HG03097 (cell line): ENCODE measurements around the gene H6PD.

Source experiments
- ATAC-seq: cut with Tn5 transposase; IDR thresholded peaks from one replicate; pipeline ENCODE4 v1.9.1; 2021; ENCODE audit not compliant: unreplicated experiment, low FRiP score

H6PD gene

GRCh38 chr1:9251501-9251900 lies 16.9 kb downstream of the H6PD start:
- no peak for ATAC-seq

DNA sequence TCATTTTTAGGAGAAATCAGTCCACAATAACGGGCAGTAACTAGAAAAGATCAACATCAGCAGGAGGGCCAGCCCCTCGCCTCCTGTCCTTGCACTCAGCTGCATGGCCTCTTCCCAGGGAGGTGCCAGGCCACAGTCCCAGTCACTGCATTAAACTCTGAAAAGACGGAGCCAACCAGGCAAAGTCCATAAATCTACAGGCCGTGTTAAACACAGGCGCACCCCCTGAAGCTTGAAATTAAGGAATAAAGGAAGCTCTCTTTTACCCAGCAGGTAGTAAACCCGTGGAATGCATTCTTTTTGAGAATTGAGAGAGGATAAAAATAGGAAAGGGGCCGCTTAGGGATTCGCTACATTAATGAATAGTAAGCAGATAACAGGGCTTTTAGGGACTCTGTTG lies 18.4 kb downstream of the H6PD start:
- no peak for ATAC-seq

GRCh38 chr1:9253453-9254105 lies 19.0 kb downstream of the H6PD start:
- ATAC-seq: no peak

GRCh38 chr1:9256332-9256731 lies 21.8 kb downstream of the H6PD start:
- no peak for ATAC-seq

- no peak for ATAC-seq
Measured at GRCh38 chr1:9257851-9258250, 23.3 kb downstream of the H6PD start.

GRCh38 chr1:9258629-9259028 lies 24.1 kb downstream of the H6PD start:
- ATAC-seq: no peak

DNA sequence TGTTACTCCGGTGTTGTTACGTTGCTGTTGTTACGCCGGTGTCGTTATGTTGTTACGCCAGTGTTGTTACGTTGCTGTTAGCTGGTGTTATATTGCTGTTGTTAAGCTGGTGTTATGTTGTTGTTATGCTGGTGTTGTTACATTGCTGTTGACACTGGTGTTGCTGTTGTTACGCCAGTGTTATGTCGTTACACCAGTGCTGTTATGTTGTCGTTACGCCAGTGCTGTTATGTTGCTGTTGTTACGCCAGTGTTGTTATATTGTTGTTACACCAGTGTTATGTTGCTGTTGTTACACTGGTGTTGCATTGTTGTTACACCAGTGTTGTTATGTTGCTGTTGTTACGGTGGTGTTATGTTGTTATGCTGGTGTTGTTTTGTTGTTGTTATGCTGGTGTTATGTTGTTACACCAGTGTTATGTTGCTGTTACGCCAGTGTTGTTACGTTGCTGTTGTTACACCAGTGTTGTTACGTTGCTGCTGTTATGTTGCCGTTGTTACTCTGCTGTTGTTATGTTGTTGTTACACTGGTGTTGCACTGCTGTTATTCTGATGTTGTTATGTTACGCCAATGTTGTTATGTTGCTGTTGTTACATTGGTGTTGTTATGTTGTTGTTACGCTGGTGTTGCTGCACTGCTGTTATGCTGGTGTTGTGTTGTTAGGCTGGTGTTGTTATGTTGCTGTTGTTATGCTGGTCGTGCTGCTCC lies 25.6 kb downstream of the H6PD start:
- ATAC-seq: no peak

- ATAC-seq: no peak
Measured at GRCh38 chr1:9261496-9261895, 26.9 kb downstream of the H6PD start.

DNA sequence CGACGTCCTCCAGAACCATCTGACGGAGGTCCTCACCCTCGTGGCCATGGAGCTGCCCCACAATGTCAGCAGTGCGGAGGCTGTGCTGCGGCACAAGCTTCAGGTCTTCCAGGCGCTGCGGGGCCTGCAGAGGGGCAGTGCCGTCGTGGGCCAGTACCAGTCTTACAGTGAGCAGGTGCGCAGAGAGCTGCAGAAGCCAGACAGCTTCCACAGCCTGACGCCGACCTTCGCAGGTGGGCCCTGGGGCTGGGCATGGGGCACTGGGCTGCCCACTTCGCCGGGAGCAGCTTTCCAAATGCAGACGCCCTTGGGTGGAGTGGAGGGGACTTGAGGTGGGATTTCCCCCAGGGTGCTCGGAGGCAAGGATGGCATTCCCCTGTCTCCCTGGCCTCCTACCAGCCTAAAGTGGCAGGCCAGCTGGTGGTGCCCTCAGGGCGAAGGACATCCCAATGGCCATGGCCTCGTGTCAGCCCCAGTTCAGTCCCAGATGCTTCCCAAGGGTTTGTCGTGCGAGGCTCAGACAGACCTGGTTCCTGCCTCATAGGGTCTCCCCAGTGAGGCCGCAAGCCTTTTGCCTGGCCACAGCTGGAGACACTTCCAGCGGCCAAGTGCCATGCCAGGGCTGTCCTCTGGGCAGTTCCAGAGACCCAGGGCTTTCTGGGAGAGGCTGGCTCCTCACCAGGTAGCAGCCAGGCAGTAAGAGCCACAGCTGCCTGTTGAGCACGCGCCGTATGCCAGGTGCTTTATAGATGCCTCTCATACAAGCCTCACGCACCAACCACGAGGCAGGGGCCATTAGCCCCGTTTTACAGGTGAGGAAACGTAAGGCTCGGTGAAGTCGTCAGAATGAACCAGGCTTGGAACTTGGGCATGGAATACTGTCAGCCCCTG lies 27.8 kb downstream of the H6PD start:
- ATAC-seq: no peak

DNA sequence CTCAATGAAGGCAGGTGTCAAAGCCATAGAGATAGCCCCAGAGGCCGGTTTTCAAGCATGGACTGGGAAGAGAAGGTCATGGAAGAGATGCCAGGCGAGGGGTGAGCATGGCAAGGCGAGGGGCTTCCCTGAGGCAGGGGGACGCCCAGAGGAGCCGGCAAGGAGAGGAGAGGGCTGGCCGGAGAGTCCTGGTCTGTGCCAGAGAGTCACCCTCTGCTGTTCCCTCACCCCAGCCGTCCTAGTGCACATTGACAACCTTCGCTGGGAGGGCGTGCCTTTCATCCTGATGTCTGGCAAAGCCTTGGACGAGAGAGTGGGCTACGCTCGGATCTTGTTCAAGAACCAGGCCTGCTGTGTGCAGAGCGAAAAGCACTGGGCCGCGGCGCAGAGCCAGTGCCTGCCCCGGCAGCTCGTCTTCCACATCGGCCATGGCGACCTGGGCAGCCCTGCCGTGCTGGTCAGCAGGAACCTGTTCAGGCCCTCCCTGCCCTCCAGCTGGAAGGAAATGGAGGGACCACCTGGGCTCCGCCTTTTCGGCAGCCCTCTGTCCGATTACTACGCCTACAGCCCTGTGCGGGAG lies 28.8 kb downstream of the H6PD start:
- no peak for ATAC-seq

DNA sequence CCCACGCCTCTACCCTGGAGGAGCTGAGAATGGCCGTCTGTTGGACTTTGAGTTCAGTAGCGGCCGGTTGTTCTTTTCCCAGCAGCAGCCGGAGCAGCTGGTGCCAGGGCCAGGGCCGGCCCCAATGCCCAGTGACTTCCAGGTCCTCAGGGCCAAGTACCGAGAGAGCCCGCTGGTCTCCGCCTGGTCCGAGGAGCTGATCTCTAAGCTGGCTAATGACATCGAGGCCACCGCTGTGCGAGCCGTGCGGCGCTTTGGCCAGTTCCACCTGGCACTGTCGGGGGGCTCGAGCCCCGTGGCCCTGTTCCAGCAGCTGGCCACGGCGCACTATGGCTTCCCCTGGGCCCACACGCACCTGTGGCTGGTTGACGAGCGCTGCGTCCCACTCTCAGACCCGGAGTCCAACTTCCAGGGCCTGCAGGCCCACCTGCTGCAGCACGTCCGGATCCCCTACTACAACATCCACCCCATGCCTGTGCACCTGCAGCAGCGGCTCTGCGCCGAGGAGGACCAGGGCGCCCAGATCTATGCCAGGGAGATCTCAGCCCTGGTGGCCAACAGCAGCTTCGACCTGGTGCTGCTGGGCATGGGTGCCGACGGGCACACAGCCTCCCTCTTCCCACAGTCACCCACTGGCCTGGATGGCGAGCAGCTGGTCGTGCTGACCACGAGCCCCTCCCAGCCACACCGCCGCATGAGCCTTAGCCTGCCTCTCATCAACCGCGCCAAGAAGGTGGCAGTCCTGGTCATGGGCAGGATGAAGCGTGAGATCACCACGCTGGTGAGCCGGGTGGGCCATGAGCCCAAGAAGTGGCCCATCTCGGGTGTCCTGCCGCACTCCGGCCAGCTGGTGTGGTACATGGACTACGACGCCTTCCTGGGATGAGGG lies 29.7 kb downstream of the H6PD start:
- no peak for ATAC-seq

DNA sequence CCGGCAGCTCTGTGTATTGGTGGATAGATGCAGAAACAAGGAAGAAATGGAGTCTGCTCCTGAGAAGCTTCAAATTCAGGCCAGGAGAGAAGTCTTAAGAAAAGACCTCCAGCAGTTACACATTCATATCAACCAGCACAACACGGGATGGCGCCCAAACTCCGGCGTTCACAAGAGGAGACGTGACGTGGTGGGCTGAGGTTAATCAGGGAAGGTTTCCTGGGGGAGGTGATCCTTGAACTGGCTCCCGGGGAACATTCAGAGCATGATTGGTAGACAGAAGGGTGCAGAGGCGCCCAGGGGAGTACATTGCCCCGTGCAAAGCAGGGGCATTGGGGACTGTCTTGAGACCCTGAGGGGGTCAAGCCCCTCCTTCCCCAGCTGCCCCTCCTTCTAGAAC lies 30.5 kb downstream of the H6PD start:
- ATAC-seq: no peak

GRCh38 chr1:9265968-9266367 lies 31.4 kb downstream of the H6PD start:
- no peak for ATAC-seq

GRCh38 chr1:9267352-9267686 lies 32.7 kb downstream of the H6PD start:
- ATAC-seq: no peak

GRCh38 chr1:9267827-9268581 lies 33.4 kb downstream of the H6PD start:
- no peak for ATAC-seq

- ATAC-seq: no peak
Measured at GRCh38 chr1:9269078-9269501, 34.5 kb downstream of the H6PD start.

DNA sequence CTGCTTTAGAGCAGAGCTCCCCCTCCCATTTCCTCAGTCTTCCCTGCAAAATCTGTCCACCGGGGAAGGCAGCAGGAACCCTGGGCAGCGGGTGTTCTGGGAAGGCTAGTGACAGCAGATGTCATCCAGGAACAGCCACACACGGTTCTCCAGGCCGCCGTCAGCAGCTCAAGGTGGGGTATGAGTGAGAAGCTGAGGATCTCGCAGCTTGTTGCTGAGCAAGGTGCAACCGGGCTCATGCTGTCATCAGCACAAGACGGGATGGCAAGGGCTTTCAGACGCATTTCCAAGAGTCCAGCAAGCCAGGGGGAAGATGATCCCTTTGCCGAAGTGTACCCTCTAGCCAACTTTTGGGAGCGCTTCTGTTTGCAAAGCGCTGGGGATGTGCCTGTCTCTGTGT lies 35.1 kb downstream of the H6PD start:
- no peak for ATAC-seq

DNA sequence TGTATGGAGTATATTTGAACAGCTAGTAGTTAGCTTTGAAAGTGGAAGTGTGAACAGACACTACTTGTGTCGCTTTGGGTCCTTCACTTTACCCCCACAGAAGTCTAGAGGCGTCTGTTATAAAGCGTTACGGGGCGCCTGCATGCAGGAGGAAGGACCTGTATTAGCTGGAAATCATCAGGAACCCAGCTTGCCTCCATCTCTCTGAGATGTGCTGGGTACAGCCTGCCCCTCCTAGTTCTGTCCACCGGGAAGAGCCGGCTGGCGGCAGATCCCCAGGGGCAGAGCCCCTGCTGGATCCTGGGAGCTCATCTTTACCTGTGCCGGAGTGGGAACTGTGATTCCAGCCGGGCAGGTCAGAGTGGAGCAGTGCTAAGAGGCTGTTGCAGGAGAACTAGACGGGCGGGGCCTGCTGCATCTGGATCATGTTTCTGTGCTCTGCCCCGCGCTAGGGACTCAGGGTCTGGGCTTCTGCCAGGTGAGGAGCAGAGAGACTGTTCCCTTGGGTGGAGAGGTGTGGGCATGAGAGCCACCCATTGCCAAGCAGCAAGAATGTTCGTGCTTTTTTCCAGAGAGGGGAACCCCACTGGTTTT lies 35.8 kb downstream of the H6PD start:
- no peak for ATAC-seq

GRCh38 chr1:9271283-9271682 lies 36.7 kb downstream of the H6PD start:
- no peak for ATAC-seq
